GM18873 (cell line): ENCODE data around the gene PAM16.
"Not testable (repeated sequence)": the region's sequence is repeated elsewhere in the genome, so short reads cannot be mapped to it uniquely, and the experiment has no call there.

Experiments
- ATAC-seq: cut with Tn5 transposase; IDR thresholded peaks from one replicate; pipeline ENCODE4 v1.9.1; 2021; ENCODE audit warnings: mild to moderate bottlenecking, moderate library complexity, moderate number of reproducible peaks; ENCODE audit not compliant: unreplicated experiment, low FRiP score

The PAM16 gene

DNA sequence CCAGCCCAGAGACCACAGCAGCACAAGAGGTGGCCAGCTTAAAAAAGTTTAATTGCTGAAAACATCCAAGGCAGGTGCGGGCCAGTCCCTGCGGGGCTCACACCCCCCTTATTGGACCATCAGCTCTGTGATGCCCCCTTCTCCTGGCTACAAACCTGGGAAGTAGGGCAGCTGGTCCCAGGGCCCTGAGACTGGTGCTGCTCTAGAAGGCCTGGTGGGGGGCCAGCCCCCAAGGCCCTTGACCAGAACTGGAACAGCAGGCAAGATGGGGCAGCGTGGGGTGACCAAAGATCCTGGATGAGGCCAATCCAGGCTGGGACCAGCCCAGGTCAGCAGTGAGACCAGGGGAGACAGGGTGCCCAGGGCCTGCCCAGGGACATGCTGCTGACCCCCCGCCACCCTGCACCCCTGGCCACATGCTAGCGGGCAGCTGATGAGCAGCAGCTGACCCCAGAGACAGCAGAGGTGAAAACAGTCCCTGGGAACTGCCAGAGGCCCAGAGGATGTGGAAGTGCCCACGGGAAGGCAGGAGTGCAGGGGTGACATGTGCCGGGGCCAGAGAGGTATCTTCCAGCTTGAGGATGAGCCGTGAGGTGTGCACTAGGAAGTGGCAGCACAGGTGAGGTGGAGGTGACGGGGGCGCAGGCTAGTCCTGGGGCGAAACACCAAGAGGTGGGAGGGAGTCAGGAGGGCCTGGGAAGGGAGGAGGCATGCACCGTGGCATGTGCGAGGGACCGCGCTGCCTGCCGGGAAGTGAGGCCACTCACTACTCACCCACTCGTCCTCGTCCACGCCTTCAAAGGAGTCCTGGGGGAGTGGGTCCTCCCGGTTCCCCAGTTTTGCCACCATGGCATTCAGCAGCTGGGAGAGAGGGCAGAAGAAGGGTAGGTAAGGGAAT is 3.6 kb upstream of the PAM16 start:
- ATAC-seq: no peak

DNA sequence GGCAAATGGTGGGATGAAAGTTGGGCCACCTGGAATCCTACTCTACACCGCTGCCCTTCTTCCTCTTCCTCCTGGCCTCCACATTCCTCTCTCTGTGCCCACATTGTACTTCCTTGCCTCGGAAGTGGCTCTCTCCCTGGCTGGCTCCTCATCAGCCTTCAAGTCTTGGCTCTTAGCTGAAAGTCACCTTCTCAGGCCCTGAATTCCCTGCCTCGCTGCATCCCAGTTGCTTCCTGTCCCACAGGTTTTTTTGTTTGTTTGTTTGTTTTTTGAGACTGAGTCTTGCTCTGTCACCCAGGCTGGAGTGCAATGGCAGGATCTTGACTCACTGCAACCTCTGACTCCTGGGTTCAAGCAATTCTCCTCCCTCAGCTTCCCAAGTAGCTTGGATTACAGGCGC is 2.6 kb upstream of the PAM16 start:
- no peak for ATAC-seq

DNA sequence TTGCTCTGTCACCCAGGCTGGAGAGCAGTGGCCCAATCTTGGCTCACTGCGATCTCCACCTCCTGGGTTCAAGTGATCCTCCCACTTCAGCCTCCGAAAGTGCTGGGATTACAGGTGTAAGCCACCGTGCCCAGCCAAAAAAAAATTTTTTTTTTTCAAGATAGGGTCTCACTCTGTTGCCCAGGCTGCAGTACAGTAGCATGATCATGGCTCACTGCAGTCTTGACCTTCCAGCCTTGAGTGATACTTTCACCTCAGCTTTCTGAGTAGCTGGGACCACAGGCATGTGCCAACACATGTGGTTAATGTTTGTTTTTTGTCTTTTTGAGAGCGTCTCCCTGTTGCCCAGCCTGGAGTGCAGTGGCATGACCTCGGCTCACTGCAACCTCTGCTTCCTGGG is 1.7 kb upstream of the PAM16 start:
- ATAC-seq: no peak

DNA sequence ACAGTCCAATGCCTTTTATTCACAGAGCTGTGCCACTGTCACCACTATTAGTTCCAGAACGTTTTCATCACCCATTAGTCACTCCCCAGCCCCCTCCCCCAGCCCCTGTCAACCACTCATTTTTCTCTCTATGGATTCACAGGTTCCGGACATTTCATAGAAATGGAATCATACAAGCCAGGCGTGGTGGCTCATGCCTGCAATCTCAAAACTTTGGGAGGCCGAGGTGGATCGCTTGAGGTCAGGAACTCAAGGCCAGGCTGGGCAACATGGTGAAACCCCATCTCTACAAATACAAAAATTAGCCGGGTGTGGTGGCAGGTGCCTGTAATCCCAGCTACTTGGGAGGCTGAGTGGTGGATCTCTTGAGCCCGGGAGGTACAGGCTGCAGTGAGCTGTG is 759 bp upstream of the PAM16 start:
- no peak for ATAC-seq

DNA sequence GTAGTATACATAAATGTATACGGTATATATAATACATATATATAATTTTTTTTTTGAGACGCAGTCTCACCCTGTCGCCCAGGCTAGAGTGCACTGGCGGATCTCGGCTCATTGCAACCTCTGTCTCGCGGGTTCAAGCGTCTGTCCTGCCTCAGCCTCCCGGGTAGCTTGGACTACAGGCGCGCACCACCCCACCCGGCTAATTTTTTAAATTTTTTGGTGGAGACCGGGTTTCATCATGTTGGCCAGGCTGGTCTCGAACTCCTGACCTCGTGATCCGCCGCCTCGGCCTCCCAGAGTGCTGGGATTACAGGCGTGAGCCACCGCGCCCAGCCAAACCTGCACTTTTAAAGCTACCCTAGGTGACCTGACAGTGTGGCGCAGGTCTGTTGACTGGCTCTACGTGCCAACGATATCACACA is 745 bp downstream of the PAM16 start:
- ATAC-seq: no peak

DNA sequence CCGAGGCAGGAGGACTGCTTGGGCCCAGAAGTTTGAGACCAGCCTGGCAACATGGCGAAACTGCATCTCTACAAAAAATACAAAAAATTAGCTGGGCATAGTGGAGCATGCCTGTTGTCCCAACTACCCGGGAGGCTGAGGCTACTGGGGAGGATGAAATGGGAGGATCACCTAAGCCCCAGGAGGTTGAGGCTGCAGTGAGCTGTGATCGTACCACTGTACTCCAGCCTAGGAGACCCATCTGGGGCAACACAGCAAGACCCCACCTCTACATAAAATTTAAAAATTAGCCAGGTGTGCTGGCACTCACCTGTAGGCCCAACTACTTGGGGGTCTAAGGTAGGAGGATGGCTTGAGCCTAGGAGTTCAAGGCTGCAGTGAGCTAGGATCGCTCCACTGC is 1.8 kb downstream of the PAM16 start:
- no peak for ATAC-seq

DNA sequence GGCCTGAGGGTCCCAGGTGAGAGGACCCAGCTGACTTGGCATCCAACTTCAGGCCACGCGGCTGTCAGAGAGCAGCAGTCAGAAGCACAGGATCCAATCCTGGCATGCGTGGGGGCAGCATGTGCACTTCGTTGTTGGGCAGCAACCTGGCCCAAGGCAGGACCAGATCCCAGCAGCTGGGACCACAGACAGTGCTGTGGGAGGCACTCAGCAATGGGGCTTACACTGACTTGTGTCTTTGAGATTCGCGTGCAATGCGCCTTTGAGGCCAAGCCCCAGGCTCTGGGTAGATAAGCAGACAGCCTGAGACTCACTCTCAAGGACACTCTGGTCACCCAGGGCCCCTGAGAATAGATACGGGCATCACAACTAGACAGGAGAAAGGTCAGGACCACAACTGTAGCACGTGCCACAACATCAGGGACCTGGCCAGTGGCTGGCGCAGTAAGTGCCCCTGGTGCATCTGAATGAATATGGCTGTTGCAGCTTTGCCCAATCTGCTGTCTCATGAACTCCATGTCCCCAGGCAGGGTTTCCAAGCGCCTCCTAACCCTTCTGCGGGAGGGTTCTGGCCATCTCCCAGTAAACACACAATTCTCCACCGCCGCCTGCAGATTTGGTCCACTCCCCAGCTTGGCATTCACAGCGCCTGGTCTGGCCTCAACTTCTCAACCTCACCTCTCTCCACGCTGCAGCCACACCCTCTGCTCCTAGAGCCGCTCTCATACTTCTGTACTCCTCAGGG is 3.2 kb downstream of the PAM16 start:
- ATAC-seq: no peak

DNA sequence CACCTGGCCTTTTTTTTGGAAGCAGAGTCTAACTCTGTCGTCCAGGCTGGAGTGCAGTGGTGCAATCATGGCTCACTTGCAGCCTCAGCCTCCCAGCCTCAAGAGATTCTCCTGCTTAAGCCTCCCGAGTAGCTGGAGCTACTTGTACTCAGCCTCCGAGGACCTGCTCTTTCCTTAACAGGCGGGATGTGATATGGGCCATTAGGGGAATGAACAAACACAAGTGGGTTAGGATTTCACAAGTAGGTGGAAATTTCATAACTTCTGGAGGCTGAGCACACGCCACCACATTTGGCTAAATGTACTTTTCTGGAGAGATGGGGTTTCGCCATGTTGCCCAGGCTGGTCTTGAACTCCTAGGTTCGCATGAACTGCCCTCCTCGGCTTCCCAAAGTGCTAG is 4.1 kb downstream of the PAM16 start:
- ATAC-seq: no peak

DNA sequence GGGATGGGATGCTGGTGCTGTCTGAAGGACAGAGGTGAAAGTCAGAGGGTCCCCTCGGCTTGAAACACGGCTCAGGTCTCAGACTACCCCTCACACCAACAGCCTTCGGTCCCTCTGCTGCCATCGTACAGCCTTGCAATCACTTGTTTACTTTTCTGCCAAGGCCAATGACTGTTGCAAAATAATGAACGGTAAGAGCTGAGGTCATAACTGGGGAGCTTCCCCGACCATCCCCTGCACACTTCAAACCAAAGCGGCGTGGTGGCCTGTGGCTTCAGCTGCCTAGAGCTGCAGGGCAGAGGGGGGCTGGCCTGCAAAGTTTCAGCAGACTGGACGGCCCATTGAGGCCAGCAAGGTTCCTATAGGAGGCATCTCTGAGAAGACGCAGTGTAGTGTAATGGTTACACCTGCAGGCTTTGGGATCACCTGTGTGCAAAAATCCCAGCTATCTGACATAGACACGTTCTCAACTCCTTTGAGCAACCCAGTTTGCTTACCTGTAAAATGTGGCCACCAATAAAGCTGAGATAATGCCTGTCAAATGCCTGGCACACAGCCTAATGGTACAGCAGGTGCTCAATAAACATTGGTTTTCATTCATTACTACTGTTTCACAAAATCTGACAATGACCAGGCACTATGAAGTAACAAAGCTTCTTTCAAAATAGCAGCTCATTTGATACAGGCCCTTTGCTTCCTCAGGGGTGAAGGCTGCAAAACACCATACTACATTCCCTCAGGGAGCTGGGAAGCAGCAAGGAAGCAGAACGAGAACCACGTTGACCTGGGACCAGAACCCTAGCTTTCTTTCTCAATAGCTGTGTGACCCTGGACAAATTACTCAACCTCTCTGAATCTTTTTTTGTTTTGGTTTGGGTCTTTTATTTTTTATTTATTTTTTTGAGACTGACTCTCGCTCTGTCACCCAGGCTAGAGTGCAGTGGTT is 5.0 kb downstream of the PAM16 start:
- no peak for ATAC-seq

DNA sequence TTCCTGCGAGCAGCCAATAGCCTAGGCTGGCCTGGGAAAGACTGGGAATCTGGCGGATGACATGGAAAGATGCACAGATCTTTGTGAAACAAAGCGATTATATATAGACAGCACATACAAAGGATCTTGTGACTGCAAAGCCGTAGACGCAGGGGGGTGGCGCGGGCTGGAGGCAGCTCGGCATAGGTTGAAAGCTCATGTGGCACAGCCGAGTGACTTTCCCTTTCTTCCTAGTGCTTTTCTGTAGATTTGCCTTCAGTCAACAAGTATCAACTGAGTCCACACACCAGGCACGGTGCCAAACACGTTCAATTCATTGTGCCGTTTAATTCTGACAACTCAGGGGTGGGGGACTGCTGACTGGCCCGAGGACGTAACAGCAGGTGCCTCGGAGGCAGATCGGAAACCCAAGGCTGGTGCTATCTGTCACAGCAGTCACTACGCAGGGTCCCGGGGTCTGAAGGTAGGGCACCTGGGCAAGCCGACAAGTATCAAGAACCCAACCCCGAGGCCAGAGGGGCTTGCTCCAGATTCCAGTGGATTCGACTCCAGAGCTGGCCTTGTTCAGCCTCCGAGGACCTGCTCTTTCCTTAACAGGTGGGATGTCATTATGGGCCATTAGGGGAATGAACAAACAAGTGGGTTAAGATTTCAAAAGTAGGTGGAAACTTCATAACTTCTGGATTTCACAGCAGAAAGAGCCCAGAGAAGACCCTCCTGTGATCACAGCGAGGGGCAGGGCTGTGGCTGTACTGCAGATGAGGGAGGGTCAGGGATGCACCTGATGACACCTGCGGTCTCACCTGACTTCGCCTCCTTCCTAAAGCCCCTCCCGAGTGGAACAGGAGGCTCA is 5.9 kb downstream of the PAM16 start:
- no peak for ATAC-seq

DNA sequence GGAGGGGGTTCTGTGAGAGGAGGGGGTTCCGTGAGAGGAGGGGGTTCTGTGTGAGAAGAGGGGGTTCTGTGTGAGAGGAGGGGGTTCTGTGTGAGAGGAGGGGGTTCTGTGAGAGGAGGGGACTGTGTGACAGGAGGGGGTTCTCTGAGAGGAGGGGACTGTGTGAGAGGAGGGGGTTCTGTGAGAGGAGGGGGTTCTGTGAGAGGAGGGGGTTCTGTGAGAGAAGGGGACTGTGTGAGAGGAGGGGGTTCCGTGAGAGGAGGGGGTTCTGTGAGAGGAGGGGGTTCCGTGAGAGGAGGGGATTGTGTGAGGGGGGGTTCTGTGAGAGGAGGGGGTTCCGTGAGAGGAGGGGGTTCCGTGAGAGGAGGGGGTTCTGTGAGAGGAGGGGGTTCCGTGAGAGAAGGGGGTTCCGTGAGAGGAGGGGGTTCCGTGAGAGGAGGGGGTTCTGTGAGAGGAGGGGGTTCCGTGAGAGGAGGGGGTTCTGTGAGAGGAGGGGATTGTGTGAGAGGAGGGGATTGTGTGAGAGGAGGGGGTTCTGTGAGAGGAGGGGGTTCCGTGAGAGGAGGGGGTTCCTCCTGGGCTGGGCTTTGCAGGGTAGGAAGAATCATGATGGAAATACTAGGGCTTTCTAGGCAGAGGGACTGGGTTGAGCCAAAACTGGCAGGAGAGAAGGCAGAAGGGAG is 6.7 kb downstream of the PAM16 start:
- ATAC-seq: not testable (repeated sequence)

DNA sequence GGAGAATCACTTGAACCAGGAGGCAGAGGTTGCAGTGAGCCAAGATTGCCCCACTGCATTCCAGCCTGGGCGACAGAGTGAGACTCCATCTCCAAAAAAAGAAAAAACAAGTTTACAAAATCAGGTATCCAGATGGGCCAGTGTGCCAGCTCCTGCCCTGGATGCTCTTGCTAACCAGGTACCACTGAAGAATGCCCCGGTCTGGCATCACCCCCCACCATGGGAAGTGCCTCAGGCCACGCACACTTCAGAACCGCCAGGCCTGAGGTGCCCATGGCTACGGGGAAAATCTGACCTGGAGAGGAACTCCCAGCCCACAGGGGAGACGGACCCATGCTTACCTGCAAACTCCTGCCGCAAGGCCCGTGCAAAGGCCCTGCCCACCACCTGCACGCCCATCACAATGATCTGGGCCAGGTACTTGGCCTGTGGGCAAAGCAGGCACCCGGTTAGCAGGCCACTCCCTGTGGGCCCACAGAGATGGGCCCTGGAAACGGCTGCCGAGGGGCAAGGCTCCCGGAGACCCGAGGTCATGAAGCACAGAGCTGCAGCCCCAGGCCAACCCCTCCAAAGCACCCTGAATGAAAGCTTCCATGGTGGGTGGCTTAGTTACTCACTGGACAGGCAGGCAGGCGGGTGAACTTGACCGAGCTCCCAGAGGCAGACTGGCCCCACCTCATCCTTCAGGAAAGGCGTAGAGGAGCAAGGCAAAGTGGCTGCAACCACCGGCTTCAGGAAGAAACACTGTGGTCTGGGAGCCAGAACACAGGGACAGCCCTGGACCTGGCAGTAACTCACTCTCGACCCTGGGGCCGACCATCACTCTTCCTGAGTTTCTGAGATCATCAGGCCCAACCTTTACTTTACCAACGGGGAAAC is 8.0 kb downstream of the PAM16 start:
- ATAC-seq: no peak

DNA sequence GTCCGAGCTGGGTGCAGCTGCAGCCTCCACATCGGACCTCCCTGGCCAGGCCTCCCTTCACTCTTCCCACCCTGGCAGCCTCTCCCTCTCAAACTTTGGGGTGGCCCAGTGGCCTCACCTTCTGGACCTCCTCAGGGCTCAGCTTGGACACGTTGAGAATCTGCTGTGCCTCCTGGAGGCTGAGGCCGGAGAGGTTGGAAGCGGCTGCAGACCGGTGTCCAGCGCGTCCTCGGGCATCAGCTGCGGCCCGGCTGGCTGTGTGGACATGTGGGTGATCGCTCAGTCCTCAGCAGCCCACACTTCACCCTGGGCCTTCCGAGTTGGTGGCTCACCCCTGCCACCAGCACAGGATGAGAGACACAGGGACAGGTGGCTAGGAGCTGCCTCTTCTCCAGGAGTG is 9.9 kb downstream of the PAM16 start:
- ATAC-seq: no peak

DNA sequence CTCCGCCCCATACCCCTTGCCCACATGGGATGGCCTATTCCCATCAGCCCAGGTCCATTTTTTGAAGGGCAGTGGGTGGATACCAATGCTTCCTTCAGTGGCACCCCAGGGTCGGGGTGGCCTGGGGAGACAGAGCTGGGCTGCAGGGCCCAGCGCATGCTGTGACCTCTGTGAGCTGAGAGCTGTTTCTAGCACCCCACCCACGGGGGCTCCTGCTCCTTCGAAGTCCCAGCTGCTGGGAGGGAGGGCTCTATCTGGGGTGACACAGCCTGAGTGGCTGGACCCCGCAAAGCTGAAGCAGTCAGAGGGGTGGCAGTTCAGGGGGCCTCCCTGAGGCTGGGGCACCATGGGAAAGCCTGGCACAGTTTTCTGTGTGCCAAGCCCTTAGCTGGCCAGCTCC is 10.7 kb downstream of the PAM16 start:
- no peak for ATAC-seq

DNA sequence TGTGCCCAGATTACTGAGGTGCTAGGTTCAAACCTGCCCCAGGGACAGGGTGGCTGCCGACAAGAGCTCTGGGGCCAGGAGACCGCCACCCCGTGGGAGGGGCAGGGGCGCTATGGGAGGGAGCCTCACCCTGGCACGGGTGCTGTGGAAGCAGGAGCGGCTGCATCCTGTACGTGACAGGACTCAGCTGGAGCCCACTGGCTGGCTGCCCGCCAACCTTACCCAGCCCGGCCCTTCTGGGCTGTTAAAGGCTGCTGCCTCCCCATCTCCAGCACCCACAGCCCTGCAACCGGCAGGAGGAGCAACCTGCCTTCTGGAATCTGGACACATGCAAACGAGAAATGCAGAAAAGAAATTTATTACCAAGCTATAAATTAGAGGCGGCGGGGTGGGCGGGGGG is 11.2 kb downstream of the PAM16 start:
- ATAC-seq: no peak

DNA sequence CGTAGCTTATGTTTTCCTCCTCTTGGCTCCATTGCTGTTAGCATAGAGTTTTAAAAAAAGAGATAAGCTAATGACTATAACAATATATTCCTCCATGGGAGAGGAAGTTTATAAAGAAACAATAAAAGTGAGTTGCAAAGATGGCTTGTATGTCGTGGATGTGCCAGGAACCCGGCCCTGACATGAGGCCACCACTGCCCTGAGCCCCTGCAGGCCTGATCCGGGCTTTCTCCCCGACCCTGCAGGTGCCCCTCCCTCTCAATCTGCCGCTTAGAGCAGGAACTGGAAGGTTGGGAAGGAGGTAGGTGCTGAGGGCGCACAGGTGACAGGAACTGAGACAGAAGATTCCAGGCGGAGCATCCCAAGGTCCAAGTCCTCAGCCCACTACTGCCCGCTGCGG is 11.7 kb downstream of the PAM16 start:
- no peak for ATAC-seq

DNA sequence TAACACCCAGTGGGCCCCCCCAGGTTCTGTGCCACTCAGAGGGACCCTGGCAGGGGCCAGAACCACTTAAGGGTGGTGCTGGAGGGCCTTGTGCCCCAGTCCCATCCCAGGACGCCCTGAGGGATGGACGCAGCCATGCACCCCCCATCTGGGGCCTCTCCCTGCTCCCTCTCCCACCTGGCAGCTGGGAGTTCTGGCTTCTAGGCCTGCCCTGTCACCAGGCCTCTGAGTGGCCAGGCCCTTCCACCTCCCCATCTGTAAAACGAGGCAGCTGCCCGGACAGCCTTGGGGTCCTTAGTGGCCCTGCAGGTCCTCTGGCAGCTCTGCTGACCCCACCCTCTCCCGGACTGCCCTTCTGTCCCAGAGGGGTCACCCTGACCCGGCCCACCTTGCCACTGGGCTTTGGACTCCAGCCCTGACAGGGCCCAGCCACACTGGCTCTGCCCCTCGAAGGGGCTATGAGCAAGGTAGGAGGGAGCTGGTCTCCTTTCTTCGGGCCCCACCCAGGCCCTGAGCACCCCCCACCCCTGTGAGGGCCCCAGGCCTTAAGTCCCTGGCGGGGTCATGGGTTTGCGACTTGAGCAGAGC is 12.3 kb downstream of the PAM16 start:
- no peak for ATAC-seq

DNA sequence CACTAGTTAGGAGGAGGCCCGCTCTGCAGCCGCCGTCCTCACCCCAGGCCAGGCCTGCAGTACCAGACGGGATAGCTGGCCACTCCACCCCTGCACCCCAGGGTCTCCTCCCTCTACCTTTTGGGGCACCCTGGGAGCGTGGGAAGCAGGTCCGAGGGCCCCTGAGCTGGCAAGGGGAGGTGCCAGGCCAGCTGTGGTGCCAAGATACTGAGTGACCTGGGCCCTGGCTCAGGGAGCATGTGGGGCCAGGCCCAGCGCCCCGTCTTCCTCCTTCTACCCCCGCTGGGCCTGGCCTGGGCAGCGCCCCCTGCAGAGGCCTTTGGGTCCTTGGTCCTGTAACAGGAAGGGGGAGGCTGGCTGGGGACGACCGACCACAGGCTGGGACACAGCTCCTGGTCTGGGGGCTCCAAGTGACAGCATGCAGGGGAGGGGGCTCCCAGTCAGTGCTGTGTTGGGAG is 13.0 kb downstream of the PAM16 start:
- ATAC-seq: no peak
